Body of pancreas (tissue), 4 donors: Measurements from ENCODE around the gene KIF6.

Source experiments
- POLR2A ChIP-seq, 3 donors: fragments of 450-650 bp; IDR thresholded peaks; one replicate each; pipeline ENCODE4 v1.6.1; 2016; ENCODE audit warnings: antibody characterized with exemption in 3 of 3, mild to moderate bottlenecking in 2 of 3
- TF ChIP-seq, protein P1 (sequence below), 7 experiments: fragments of 450-650 bp in 4 of 7; fragments of 200-600 bp in 3 of 7; sonication (generic) in 3 of 7; IDR thresholded peaks; one replicate each; pipeline ENCODE4 v1.5.1; 2016 to 2019; ENCODE audit warnings: antibody characterized with exemption in 7 of 7

DNA sequence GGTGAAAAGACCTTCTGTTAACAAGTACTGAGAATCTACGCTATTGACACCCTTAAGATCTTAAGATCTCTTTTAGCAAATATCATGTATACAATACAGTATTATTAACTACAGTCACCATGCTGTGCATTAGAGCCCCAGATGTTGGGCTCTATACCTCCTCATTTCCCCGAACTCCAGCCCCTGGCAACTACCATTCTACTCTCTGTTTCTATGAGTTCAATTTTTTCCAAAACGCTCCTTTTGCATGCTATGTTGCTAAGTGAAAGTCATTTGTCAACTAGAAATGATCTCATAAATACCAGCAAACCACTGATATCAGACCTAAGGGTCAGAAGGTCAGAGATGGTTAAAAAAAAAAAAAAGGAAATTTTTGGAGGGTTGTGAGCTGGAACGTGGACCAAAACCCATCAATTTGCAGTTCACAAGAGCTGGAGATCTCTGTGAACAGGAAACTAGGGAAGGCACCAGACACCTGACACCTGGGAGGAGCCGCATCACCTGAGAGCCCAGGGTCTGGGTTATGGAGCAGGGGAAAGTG is 280.7 kb downstream of the KIF6 start:
- TF ChIP-seq POLR2A (IDR thresholded peaks at IDR 0.05): no peak
- TF ChIP-seq, protein P1, sequence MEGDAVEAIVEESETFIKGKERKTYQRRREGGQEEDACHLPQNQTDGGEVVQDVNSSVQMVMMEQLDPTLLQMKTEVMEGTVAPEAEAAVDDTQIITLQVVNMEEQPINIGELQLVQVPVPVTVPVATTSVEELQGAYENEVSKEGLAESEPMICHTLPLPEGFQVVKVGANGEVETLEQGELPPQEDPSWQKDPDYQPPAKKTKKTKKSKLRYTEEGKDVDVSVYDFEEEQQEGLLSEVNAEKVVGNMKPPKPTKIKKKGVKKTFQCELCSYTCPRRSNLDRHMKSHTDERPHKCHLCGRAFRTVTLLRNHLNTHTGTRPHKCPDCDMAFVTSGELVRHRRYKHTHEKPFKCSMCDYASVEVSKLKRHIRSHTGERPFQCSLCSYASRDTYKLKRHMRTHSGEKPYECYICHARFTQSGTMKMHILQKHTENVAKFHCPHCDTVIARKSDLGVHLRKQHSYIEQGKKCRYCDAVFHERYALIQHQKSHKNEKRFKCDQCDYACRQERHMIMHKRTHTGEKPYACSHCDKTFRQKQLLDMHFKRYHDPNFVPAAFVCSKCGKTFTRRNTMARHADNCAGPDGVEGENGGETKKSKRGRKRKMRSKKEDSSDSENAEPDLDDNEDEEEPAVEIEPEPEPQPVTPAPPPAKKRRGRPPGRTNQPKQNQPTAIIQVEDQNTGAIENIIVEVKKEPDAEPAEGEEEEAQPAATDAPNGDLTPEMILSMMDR (IDR thresholded peaks at IDR 0.05): no peak
